Activated CD8-positive, alpha-beta memory T cell treated with anti-CD3 and anti-CD28 coated beads, Interleukin-2, amount 50 U/mL, for 24 hours (primary cell): ENCODE measurements around the gene PLCB4.

Source experiments
- DNase-seq: peaks from one replicate; pipeline ENCODE4 v3.0.0-alpha.2; 2020; ENCODE audit errors: extremely low read depth

The PLCB4 gene

DNA sequence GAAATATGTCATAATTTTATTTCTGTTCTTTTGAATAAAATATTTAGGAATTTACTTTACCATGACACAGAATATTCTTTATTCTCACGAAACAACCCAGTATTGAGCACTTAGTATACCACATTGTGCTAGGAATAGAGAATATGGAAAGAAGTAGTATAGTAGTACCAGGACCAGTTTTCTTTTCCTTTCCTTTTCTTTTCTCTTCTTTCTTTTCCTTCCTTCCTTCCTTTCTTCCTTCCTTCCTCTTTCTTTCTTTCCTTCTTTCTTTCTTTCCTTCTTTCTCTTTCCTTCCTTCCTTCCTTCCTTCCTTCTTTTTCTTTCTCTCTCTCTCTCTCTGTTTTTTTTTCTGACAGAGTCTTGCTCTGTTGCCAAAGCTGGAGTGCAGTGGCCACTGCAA, 7.5 kb upstream of the PLCB4 start:
- DNase-seq: no peak

DNA sequence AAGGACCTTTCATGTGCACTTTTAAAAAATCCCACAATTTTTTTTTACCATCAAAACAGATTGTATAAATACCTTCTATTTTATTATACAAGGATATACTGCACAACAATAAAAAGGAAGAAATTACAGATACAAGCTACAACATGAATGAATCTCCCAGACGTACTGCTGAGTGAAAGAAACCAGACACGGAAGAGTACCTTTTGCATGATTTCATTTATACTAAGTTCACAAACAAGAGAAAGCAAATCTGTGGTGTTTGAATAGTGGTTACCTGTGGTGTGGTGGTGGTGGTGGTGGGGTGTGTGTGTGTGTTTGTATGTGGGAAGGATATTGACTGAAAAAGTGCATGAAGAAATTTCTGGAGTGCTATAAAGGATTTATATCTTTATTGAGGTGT, 6.8 kb upstream of the PLCB4 start:
- DNase-seq: no peak

DNA sequence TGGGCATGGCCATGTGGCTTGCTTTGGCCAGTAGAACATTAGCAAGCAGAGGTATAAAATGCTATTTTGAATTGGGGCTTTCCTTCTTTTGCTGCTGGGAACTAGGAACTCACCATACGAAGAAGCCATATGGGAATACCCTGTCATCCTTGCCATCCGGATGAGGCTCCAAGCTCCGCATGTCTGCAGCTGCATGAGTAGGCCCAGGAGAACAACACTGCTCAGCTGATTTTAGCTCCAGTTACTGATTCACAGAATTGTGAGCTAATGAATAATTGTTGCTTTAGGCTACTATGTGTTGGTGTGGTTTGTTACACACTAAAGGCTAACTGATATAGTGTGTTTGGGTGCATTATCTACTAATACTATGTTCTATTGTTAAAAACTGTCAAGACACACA, 2.7 kb upstream of the PLCB4 start:
- DNase-seq: no peak

DNA sequence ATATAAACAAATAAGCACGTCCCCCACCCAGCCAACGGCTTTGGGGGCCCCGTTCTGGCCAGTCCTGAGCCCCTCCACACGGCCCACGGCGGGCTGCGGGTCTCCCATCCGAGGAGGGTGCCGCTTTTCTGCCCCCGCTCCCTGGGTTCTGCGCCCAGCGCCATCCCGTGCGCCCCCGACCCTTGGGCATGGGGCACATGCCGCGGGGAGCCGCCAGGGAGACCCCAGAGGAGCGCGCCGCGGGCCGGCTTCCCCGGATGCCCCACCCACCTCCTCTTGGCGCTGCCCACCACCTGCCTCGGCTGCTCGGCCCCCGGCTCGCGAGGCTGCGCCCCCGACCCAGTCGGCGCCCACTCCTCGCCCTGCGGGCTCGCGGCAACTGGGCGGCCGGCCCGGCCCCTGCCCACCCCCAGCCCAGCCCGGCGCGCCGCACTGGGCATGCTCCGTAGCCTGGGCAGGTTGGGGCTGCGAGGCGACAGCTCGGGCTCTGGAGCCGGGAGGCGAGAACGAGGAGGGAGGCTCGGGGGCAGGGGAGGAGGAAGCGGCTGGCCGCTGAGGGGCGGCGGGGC, 570 bp upstream of the PLCB4 start:
- DNase-seq: no peak

DNA sequence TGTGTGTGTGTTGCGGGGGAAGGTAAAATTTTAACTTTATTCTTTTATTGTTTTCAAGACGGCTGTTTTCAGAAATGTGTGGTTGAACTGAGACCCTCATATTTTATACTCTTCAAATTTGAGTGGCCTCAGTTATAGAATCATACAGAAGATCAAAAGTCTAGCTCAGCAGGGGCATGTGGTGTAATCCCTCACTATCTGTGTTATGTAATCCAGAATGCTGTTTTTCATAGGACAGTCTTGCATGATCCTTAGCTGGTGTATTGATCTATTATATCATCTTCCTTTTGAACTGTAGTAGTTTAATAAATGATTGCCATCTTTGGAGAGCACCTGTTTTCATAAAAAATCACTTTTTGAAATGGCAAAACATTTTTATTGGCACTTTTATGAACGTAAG, 1.4 kb downstream of the PLCB4 start:
- no peak for DNase-seq

DNA sequence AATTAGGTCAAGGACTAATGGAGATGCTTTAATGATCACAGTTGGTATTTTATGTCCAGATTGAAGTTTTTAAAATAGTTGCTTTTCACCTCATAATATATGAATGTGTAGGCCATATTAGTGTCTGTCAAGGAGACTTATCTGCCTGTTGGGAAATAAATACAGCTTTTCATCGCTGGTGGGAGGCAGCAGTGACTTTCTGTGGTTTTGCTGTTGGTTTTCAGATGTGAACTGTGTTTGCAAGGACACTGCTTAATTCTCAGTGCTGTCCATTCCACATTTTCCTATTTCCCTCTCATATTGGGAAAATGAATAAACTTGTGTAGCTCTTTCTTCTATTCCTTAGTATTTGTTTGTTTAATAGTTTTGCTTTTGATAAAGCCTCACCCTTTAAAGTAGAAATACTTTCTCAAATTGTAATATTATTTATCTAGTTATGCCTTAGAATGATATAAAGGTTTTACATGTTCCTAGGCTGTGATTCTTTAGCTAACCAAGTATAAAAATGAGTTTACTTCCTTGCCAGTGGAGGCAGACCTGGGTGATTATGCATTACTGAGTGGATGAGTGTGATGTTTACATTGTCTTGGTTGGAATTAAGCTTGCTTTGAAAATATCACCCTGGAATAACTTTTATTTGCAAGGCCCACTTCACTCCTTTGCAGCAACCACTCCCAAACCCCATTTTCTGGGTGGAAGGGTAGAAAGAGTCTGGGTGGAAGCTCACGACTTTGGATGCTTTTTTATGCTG, 3.3 kb downstream of the PLCB4 start:
- DNase-seq: no peak

DNA sequence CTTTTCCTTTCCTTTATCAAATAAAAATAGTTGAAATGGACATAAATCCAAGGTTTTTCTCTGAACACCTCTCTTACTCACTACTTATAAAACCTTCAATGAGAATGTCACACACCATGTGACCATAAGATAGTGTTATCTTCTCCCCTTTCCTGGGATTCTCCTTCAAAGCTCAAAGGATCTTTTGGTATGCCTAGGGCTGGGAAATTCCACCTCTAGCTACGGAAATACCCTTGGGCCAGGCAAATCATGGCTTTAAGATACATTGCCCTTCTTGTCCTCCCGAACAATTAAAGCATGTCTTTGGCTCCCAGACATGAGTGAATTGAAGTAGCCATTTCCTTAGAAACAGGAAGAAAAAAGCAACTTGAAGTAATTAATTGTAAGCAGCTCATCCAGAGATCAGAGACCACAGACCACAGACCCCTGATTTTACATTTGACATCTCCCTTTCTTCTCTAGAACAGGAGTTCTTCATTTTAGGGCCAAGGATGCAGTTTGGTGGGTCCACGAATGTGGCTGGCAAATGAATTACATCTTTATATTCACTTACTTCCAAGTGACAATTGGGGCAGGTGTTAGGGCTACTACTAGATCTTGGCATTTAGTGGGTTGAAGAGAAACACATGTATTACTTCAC, 4.1 kb downstream of the PLCB4 start:
- DNase-seq: no peak

DNA sequence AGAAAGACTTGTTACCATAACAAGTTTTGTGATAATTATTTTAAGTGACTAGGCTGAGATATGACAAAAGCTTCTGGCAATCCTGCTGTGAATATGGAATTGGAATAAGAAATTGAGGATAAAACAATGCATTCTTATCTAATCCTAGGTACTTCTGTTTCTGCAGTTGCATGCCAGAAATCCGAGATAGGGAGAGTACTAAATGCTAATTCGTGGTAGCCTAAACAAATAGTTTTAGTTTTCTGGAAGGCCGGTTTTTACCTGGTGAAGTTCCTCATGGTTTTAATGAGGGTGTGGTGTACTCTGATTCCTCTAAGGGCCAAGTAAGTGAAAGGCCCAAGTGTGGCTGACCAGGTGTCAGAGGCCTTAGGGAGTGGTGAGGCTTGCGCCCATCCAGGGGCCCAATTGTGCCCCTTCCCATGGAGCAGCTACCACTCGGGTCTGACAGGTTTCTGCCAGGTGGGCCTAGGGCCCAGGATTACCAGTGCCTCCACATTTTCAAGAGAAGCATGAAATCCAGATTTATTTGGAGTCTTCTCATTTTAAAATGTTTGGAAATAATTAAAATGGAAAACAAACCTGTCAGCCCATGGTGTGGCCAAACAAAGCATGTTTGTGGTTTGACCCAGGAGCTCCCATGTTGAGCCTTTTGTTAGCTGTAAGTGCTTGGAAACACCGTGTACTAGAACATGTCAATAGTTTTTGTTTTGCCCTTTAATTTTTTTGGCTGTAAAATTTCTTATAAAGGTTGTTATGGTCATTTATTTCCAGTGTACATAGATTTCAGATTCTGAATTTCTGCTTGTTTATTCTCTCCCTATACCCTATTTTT, 6.6 kb downstream of the PLCB4 start:
- DNase-seq: no peak

DNA sequence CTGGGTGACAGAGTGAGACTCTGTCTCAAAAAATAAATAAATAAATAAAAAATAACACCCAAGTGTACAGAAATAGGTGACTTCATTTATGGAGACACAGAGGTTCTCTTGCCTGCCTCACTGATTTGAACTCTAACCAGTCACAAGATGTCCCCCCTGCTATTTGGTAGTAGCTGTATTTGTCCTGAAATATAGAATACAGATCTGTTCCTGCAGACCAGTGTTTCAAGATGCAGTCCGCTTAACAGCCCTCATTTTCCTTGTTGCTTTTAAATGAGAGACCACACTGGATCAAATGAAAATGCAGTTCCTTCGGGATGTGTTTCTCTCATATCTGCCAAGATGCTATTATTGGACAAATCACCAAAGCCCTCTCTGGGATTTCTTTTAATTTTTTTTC, 7.6 kb downstream of the PLCB4 start:
- no peak for DNase-seq

DNA sequence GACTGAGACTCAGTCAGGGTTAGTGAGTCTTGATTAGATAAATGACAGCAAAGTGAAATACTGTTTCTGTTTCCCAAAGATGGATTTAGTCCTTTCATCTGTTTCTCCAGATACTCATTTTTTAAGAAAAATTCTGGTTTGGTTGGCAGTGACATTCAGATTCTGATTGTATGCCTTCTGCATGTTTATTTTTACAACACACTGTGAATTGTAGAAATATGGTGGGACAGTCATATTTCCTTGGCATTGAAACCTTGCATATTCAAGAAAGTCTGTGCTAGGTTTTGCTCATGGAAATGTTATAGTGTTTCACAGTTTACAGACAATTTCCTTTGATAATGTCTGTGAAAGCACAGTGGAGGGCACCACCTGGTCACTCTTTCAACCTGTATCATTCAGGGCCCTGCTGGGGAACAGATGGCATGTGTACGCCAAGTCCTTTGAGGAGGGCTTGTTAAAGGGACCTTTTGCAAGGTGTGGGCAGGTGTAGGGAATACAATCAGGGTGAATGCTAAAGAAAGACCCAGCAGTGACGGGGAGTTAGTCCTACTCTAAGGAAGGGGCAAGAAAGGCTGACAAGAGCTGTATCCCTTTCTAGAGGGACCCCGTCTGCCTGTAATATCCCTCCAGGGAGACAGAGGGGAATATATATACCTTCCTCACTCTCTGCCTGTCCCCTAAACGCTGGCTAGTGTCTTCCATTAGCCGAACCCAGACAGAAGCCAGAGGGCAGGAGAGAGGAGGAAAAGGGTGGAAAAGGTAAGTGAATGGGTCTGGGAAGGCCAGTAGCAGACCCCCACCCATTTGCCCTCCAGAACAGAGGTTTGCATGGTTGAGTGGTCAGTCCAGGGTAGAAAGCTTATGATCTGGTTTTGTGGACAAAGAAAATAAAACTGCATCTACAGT, 10.2 kb downstream of the PLCB4 start:
- no peak for DNase-seq

DNA sequence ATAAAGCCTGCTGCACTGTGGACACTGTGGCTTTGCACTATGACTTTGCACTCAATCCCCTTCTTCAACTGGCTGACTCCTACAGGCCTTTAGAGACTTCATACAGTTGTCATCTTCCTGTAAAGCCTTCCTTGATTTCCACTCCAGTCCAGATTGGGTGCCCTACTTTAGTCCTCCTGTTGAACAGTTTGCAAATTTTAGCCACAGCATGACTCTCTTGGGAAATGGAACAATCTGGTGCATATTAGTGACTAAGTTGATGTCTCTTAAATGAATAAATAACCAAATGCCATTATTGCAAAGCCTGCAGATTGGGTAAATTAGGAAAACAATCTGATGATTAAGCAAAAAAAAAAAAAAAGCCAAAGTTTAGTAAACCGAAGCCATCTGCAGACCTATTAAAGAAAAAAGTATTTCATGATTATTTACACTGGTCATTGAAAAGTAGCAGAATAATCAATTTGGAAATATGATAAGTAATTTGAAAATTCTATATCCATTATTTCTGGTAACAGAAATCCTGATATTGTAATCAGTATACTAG, 12.6 kb downstream of the PLCB4 start:
- DNase-seq: no peak

DNA sequence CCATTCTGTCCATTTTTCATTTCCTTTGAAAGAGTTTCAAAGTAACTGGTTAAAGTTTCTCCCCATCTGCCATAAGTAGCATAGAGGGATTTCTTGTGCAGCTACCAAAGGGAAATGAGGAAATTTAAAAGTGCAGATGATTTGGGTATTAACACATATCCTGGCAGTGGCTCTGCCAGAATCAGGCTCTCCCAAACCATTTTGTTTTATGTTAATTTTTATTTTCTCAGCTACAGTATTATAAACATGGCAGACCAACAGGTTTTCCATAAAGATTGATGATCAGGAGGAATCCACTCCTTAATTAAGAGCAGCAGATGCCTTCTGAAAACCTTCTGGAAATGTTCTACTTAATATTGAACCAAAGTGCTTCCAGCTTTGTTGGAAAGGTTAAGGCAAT, 13.9 kb downstream of the PLCB4 start:
- no peak for DNase-seq

DNA sequence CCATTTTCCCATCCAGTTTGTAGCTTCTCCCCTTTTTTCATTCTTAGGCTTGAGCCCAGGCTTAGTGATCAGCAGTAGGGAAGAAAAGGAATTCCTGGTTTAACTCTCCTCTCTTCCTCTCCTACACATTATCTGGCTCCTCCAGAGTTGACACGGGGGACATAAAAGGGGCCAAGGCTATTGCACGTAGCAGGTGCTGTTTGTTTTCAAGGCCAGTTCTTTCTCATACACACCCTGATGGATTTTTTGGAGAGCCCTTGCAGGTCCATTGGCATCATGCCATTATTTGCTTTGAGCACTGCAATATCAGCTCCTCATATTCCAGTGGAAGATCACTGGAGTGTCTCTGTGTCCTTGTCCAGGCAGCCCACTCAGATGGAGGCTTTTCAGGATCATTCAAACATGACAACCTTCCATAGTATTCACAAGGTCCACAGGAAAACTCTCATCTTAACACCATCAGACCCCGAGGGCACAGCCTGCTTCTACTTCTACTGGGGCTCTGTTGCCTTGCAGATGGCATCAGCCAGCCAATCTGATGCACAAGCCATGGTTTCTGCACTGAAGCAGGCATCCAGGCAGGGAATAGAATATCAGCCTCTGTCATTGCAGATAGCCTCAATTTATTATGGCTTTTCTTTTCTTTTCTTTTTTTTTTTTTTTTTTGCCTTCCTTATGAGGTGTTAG, 18.8 kb downstream of the PLCB4 start:
- DNase-seq: no peak

DNA sequence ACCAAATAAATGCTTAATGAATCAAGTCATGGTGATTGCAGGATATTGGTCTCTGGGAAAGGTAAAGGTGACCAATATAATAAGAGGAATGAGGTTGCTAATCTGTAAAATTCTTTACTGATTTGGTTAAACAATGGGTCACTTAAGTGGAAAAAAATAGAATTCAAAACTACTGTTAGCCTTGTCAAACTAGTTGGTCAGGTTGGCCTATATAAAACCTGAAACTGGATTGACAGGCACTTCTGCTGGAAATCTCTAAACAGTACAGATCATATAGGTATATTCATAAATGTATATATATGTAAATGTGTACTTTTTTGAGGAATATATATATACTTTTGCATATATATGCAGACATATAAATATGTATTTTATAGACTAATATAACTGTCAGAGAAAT, 19.7 kb downstream of the PLCB4 start:
- no peak for DNase-seq

DNA sequence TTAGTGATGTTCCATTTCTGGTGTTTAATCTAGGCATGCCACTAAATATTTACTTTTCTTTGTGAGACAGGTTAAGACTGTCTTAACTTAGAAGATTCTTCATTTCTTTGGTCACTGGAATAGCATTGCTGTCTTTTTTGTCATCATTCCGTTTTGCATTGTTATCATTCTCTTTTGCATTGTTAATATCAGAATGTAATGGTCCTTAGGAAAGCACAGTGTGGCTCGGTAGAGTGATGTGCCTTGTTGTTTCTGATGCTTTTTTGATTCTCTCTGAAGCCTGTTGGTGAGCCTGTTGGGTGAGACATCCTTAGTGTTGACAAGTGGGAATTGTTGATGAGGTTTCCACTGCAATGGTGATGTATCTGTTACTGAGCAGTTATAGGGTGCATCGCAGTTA, 23.2 kb downstream of the PLCB4 start:
- no peak for DNase-seq

DNA sequence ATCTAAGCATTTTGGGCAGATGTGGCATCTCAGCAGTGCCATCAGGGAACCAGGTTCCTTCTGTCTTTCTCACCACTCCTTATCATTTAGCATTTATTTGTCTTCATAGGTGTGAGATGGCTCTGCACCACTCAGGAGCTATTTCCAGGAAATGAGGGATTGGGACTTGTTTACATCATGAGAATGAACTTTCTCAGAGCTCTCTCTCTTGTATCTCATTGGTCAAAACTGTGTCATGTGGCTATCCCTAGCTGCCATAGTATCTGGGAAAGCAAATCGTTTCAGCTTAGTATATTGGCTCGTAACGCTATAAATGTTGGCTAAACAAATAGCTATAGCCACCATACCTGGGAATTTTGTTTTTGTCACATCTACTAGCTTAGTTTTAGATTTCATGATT, 23.8 kb downstream of the PLCB4 start:
- no peak for DNase-seq

DNA sequence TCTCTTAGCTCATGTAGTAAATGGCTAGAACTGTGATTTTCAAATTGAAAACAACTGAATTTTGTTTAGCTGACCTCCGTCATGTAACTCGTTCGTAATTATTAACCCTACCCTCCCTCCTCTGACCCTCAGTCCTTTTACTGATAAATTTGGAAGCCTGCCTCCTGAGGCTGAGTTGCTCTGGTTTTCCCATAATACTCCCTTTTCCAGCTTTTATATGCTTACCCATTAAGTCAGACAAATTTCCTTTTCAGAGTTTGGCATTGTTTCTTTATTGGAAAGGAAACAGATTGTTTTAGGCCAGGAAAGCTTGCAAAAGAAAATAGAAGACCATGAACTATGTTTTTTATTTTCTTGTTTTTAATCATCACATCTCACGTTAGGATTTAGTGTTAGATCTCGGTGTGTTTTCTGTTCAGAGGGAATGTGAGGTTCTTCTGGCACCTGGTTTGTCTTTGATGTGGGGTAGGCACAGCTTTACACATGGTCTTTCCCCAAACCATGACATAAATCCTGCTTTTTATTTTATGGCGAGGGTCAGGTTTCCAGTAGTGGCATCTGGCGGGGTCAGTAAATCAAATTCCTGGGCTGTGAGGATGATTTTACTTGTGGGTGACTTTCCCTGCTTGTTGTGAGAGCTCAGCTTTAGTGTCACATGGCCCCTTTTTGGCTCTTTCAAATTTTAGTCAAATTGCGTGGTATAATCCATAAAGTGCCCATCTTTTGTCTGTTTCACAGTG, 24.5 kb downstream of the PLCB4 start:
- no peak for DNase-seq

DNA sequence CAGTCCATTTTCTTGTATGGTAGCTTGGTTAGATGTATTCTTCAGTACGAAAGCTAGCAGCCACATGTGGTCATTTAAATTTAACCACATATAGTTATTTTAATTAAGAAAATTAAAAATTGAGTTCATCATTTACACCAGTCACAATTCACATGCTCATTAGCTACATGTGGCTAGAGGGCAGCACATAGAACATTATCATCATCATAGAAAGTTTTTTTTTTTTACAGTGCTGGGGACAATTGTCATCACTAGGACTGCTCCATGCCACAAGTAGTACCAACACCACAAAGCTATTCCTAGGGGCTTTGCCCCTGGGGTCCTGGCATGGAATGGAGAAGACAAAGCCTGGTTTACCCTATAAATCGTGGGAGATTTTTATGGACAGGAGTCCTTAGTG, 30.5 kb downstream of the PLCB4 start:
- DNase-seq: no peak

DNA sequence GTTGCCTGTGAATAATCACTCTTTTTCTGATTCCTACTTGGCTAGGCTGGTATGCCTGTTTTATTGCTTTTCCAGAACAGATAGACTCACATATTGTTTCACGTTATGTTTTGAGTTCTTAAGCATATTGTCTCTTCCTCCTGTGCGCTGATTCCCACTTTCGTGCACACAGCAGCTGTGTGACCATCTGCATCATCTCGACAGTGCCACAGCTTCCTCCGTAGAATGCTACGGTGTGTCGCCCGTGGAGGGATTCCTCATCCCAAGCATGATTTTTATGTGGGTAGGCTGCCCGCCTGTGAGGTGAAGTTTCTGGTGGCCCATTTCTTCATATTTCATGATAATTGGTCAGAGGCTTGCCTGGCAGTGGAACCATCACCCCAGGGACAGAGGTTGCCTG, 31.8 kb downstream of the PLCB4 start:
- DNase-seq: no peak

DNA sequence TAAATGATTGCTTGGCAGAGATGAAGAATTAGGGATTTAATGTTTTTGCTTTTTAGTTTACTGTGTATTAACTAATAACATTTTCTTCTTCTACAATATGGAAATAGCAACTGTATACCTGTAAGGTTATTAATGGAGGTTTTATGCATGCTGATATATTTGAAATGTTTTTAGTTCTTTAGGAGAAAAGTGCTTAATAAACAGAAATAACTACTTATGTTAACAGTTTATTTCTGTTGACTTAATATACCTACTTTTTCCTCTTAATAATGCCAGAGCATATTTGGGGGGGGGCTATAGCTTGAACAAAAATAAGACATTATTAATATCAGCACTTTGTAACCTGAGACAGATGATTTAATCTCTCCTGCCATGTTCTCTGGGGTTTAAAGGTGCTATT, 33.6 kb downstream of the PLCB4 start:
- DNase-seq: no peak
